ENCODE results near the gene NOMO2.
A peak's percentile ranks its signal among the peaks of the same experiment; 100 is the strongest.
"Not testable (repeated sequence)": the region's sequence is repeated elsewhere in the genome, so short reads cannot be mapped to it uniquely, and the experiment has no call there.

Gene NOMO2

GRCh38 chr16:18561727-18562314 is at the start of gene NOMO2:
Gene NOMO2 (minus strand): TSS chr16:18562097. CDS start chr16:18562040, 57 bp downstream.
- not testable (repeated sequence) for H3K27ac ChIP-seq (ENCODE audit: low read length); H3K4me1 ChIP-seq (ENCODE audit: control insufficient read depth in 1 of 2, insufficient read depth in 2 of 2, low read length in 2 of 2); H3K36me3 ChIP-seq (ENCODE audit: control insufficient read depth in 1 of 2, insufficient read depth in 2 of 2, low read length in 2 of 2); H3K9me3 ChIP-seq (ENCODE audit: control insufficient read depth in 1 of 2, low read length in 2 of 2); H3K27me3 ChIP-seq (ENCODE audit: low read depth, low read length)
- peak within 1 kb of the TSS; percentile 26 to 45 for H3K4me3 ChIP-seq (ENCODE audit: low read depth in 1 of 2, low read length in 2 of 2)

GRCh38 chr16:18610147-18610803 is 48.4 kb upstream of the NOMO2 start:
- not testable (repeated sequence) for H3K4me3 ChIP-seq (ENCODE audit: low read depth in 1 of 2, low read length in 2 of 2); H3K36me3 ChIP-seq (ENCODE audit: control insufficient read depth in 1 of 2, insufficient read depth in 2 of 2, low read length in 2 of 2); H3K4me1 ChIP-seq (ENCODE audit: control insufficient read depth in 1 of 2, insufficient read depth in 2 of 2, low read length in 2 of 2); H3K27me3 ChIP-seq (ENCODE audit: low read depth, low read length); H3K27ac ChIP-seq (ENCODE audit: low read length); H3K9me3 ChIP-seq (ENCODE audit: control insufficient read depth in 1 of 2, low read length in 2 of 2)

- H3K4me3 ChIP-seq (ENCODE audit: low read depth in 1 of 2, low read length in 2 of 2); H3K36me3 ChIP-seq (ENCODE audit: control insufficient read depth in 1 of 2, insufficient read depth in 2 of 2, low read length in 2 of 2); H3K27me3 ChIP-seq (ENCODE audit: low read depth, low read length); H3K9me3 ChIP-seq (ENCODE audit: control insufficient read depth in 1 of 2, low read length in 2 of 2); H3K27ac ChIP-seq (ENCODE audit: low read length); H3K4me1 ChIP-seq (ENCODE audit: control insufficient read depth in 1 of 2, insufficient read depth in 2 of 2, low read length in 2 of 2): not testable (repeated sequence)
These were observed 46.4 kb upstream of the NOMO2 start for GRCh38 chr16:18608271-18608670.

- not testable (repeated sequence) for H3K4me1 ChIP-seq (ENCODE audit: control insufficient read depth in 1 of 2, insufficient read depth in 2 of 2, low read length in 2 of 2); H3K27me3 ChIP-seq (ENCODE audit: low read depth, low read length); H3K36me3 ChIP-seq (ENCODE audit: control insufficient read depth in 1 of 2, insufficient read depth in 2 of 2, low read length in 2 of 2); H3K27ac ChIP-seq (ENCODE audit: low read length); H3K4me3 ChIP-seq (ENCODE audit: low read depth in 1 of 2, low read length in 2 of 2); H3K9me3 ChIP-seq (ENCODE audit: control insufficient read depth in 1 of 2, low read length in 2 of 2)
These were observed 41.8 kb upstream of the NOMO2 start for GRCh38 chr16:18603572-18604246.

GRCh38 chr16:18598582-18598981 is 36.7 kb upstream of the NOMO2 start:
- not testable (repeated sequence) for H3K27ac ChIP-seq (ENCODE audit: low read length); H3K27me3 ChIP-seq (ENCODE audit: low read depth, low read length); H3K4me3 ChIP-seq (ENCODE audit: low read depth in 1 of 2, low read length in 2 of 2); H3K9me3 ChIP-seq (ENCODE audit: control insufficient read depth in 1 of 2, low read length in 2 of 2); H3K4me1 ChIP-seq (ENCODE audit: control insufficient read depth in 1 of 2, insufficient read depth in 2 of 2, low read length in 2 of 2); H3K36me3 ChIP-seq (ENCODE audit: control insufficient read depth in 1 of 2, insufficient read depth in 2 of 2, low read length in 2 of 2)

- not testable (repeated sequence) for H3K27me3 ChIP-seq (ENCODE audit: low read depth, low read length); H3K27ac ChIP-seq (ENCODE audit: low read length); H3K36me3 ChIP-seq (ENCODE audit: control insufficient read depth in 1 of 2, insufficient read depth in 2 of 2, low read length in 2 of 2); H3K9me3 ChIP-seq (ENCODE audit: control insufficient read depth in 1 of 2, low read length in 2 of 2); H3K4me1 ChIP-seq (ENCODE audit: control insufficient read depth in 1 of 2, insufficient read depth in 2 of 2, low read length in 2 of 2); H3K4me3 ChIP-seq (ENCODE audit: low read depth in 1 of 2, low read length in 2 of 2)
These were observed 35.8 kb upstream of the NOMO2 start for GRCh38 chr16:18597734-18598133.

- H3K36me3 ChIP-seq (ENCODE audit: control insufficient read depth in 1 of 2, insufficient read depth in 2 of 2, low read length in 2 of 2); H3K9me3 ChIP-seq (ENCODE audit: control insufficient read depth in 1 of 2, low read length in 2 of 2); H3K4me1 ChIP-seq (ENCODE audit: control insufficient read depth in 1 of 2, insufficient read depth in 2 of 2, low read length in 2 of 2); H3K4me3 ChIP-seq (ENCODE audit: low read depth in 1 of 2, low read length in 2 of 2); H3K27ac ChIP-seq (ENCODE audit: low read length); H3K27me3 ChIP-seq (ENCODE audit: low read depth, low read length): not testable (repeated sequence)
These were observed 35.4 kb upstream of the NOMO2 start for GRCh38 chr16:18597319-18597718.

- not testable (repeated sequence) for H3K36me3 ChIP-seq (ENCODE audit: control insufficient read depth in 1 of 2, insufficient read depth in 2 of 2, low read length in 2 of 2); H3K27me3 ChIP-seq (ENCODE audit: low read depth, low read length); H3K4me3 ChIP-seq (ENCODE audit: low read depth in 1 of 2, low read length in 2 of 2); H3K27ac ChIP-seq (ENCODE audit: low read length); H3K9me3 ChIP-seq (ENCODE audit: control insufficient read depth in 1 of 2, low read length in 2 of 2); H3K4me1 ChIP-seq (ENCODE audit: control insufficient read depth in 1 of 2, insufficient read depth in 2 of 2, low read length in 2 of 2)
These were observed 33.9 kb upstream of the NOMO2 start for GRCh38 chr16:18595796-18596195.

- H3K9me3 ChIP-seq (ENCODE audit: control insufficient read depth in 1 of 2, low read length in 2 of 2); H3K4me3 ChIP-seq (ENCODE audit: low read depth in 1 of 2, low read length in 2 of 2); H3K36me3 ChIP-seq (ENCODE audit: control insufficient read depth in 1 of 2, insufficient read depth in 2 of 2, low read length in 2 of 2); H3K27ac ChIP-seq (ENCODE audit: low read length); H3K4me1 ChIP-seq (ENCODE audit: control insufficient read depth in 1 of 2, insufficient read depth in 2 of 2, low read length in 2 of 2); H3K27me3 ChIP-seq (ENCODE audit: low read depth, low read length): not testable (repeated sequence)
These were observed 33.0 kb upstream of the NOMO2 start for GRCh38 chr16:18594880-18595279.

GRCh38 chr16:18593904-18594303 is 32.0 kb upstream of the NOMO2 start:
- not testable (repeated sequence) for H3K4me1 ChIP-seq (ENCODE audit: control insufficient read depth in 1 of 2, insufficient read depth in 2 of 2, low read length in 2 of 2); H3K27ac ChIP-seq (ENCODE audit: low read length); H3K27me3 ChIP-seq (ENCODE audit: low read depth, low read length); H3K4me3 ChIP-seq (ENCODE audit: low read depth in 1 of 2, low read length in 2 of 2); H3K36me3 ChIP-seq (ENCODE audit: control insufficient read depth in 1 of 2, insufficient read depth in 2 of 2, low read length in 2 of 2); H3K9me3 ChIP-seq (ENCODE audit: control insufficient read depth in 1 of 2, low read length in 2 of 2)

GRCh38 chr16:18592982-18593381 is 31.1 kb upstream of the NOMO2 start:
- H3K36me3 ChIP-seq (ENCODE audit: control insufficient read depth in 1 of 2, insufficient read depth in 2 of 2, low read length in 2 of 2); H3K4me1 ChIP-seq (ENCODE audit: control insufficient read depth in 1 of 2, insufficient read depth in 2 of 2, low read length in 2 of 2); H3K27me3 ChIP-seq (ENCODE audit: low read depth, low read length); H3K27ac ChIP-seq (ENCODE audit: low read length); H3K4me3 ChIP-seq (ENCODE audit: low read depth in 1 of 2, low read length in 2 of 2); H3K9me3 ChIP-seq (ENCODE audit: control insufficient read depth in 1 of 2, low read length in 2 of 2): not testable (repeated sequence)

- H3K4me1 ChIP-seq (ENCODE audit: control insufficient read depth in 1 of 2, insufficient read depth in 2 of 2, low read length in 2 of 2); H3K27ac ChIP-seq (ENCODE audit: low read length); H3K27me3 ChIP-seq (ENCODE audit: low read depth, low read length); H3K36me3 ChIP-seq (ENCODE audit: control insufficient read depth in 1 of 2, insufficient read depth in 2 of 2, low read length in 2 of 2); H3K4me3 ChIP-seq (ENCODE audit: low read depth in 1 of 2, low read length in 2 of 2); H3K9me3 ChIP-seq (ENCODE audit: control insufficient read depth in 1 of 2, low read length in 2 of 2): not testable (repeated sequence)
These were observed 30.0 kb upstream of the NOMO2 start for GRCh38 chr16:18591908-18592307.
